ENCODE data around the gene SPECC1. TPM values are rescaled to one million over a fixed set of nuclear protein-coding genes. Genes with fewer than 3 reads are reported as not detected.

Gene SPECC1
- polyA plus RNA-seq, 3 donors: 36.0 to 58.4 (median 50.5) TPM

- WGBS (ENCODE audit: insufficient coverage): 100% methylated on average over 3 of the region's 5 CpGs
- Histone ChIP-seq H3K27ac (ENCODE audit: low read depth in 1 of 2, low read length in 2 of 2) (peak overlapping the region in 1 of 2 donors; percentile 33), H3K79me2 (ENCODE audit: insufficient read depth, low read length) (peaks cover 59% of the 10 kb centered on the region), H4K20me1 (ENCODE audit: insufficient read depth, low read length) (peaks cover 80% of the 10 kb centered on the region), H3K36me3 (replicated peaks in 1 of 2; ENCODE audit: control insufficient read depth in 1 of 2, insufficient read depth in 2 of 2, low read length in 2 of 2) (peaks cover 2 to 82% of the 10 kb centered on the region in 2 donors), H3K27me3 (ENCODE audit: control insufficient read depth in 2 of 2, insufficient read depth in 2 of 2, low read length in 2 of 2) (no peaks in the 10 kb centered on the region), H3K4me3 (replicated peaks in 1 of 3; ENCODE audit: low read depth in 2 of 3, low read length in 3 of 3) (no peak overlapping the region), H2AFZ (ENCODE audit: insufficient read depth, low read depth, low read length, poor library complexity, severe bottlenecking) (no peak overlapping the region), H3K4me1 (ENCODE audit: control insufficient read depth in 1 of 2, insufficient read depth in 2 of 2, low read length in 2 of 2) (peaks cover 9 to 13% of the 10 kb centered on the region in 2 donors), H3K9me3 (replicated peaks in 1 of 2; ENCODE audit: control insufficient read depth in 1 of 2, insufficient read depth in 1 of 2, low read length in 2 of 2) (peaks cover 0 to under 1% of the 10 kb centered on the region in 2 donors), H3K9ac (ENCODE audit: insufficient read depth, low read length, poor library complexity, severe bottlenecking) (no peak overlapping the region), H3K4me2 (replicated peaks; ENCODE audit: extremely low read depth, low read length, poor library complexity, severe bottlenecking) (no peak overlapping the region)
- DNase-seq: no peak
- Mint-ChIP-seq H3K4me3 (no peak overlapping the region), H3K9me3 (peaks cover 0 to 8% (median 2%) of the 10 kb centered on the region in 7 donors), H3K36me3 (peaks cover 42 to 58% of the 10 kb centered on the region in 2 donors), H3K4me1 (peaks cover 15% of the 10 kb centered on the region), H3K27ac (peak overlapping the region in 4 of 7 donors; percentile 16 to 80 (median 56)), H3K27me3 (ENCODE audit: low read depth in 3 of 3) (no peaks in the 10 kb centered on the region)
- TF ChIP-seq, protein P1, sequence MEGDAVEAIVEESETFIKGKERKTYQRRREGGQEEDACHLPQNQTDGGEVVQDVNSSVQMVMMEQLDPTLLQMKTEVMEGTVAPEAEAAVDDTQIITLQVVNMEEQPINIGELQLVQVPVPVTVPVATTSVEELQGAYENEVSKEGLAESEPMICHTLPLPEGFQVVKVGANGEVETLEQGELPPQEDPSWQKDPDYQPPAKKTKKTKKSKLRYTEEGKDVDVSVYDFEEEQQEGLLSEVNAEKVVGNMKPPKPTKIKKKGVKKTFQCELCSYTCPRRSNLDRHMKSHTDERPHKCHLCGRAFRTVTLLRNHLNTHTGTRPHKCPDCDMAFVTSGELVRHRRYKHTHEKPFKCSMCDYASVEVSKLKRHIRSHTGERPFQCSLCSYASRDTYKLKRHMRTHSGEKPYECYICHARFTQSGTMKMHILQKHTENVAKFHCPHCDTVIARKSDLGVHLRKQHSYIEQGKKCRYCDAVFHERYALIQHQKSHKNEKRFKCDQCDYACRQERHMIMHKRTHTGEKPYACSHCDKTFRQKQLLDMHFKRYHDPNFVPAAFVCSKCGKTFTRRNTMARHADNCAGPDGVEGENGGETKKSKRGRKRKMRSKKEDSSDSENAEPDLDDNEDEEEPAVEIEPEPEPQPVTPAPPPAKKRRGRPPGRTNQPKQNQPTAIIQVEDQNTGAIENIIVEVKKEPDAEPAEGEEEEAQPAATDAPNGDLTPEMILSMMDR (IDR thresholded peaks at IDR 0.05): no peak
- intact Hi-C loops (cut with micrococcal nuclease): no loop called here
Observed at GRCh38 chr17:20189302-20189701, 180.1 kb downstream of the SPECC1 start.

DNA sequence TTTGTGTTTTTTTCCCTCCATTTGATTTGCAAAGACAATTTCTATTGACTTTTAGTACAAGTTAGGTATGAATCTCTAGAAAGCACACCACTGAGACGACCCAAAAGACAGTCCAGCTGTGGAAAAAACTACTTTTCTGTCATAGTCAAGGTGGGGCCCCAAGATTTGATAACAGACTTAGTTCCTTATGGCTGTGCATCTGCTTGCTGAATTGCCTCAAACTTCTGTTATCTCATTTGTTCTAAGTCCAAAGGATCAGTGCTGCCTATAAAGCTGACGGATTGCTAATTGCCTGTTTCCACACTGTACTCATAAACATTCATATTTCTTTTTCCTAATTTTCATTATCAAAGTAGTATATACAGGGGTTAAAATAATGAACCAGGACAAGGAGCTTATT lies 180.8 kb downstream of the SPECC1 start:
- Histone ChIP-seq H4K20me1 (ENCODE audit: insufficient read depth, low read length) (peaks cover 76% of the 10 kb centered on the region), H3K4me2 (replicated peaks; ENCODE audit: extremely low read depth, low read length, poor library complexity, severe bottlenecking) (no peak overlapping the region), H3K27me3 (ENCODE audit: control insufficient read depth in 2 of 2, insufficient read depth in 2 of 2, low read length in 2 of 2) (no peaks in the 10 kb centered on the region), H3K36me3 (replicated peaks in 1 of 2; ENCODE audit: control insufficient read depth in 1 of 2, insufficient read depth in 2 of 2, low read length in 2 of 2) (peaks cover 2 to 86% of the 10 kb centered on the region in 2 donors), H3K9ac (ENCODE audit: insufficient read depth, low read length, poor library complexity, severe bottlenecking) (no peak overlapping the region), H3K9me3 (replicated peaks in 1 of 2; ENCODE audit: control insufficient read depth in 1 of 2, insufficient read depth in 1 of 2, low read length in 2 of 2) (peaks cover 4 to 6% of the 10 kb centered on the region in 2 donors), H3K4me1 (ENCODE audit: control insufficient read depth in 1 of 2, insufficient read depth in 2 of 2, low read length in 2 of 2) (peaks cover 5 to 7% of the 10 kb centered on the region in 2 donors), H3K79me2 (ENCODE audit: insufficient read depth, low read length) (peaks cover 58% of the 10 kb centered on the region), H3K27ac (ENCODE audit: low read depth in 1 of 2, low read length in 2 of 2) (peak overlapping the region in 1 of 2 donors; percentile 33), H2AFZ (ENCODE audit: insufficient read depth, low read depth, low read length, poor library complexity, severe bottlenecking) (no peak overlapping the region), H3K4me3 (replicated peaks in 1 of 3; ENCODE audit: low read depth in 2 of 3, low read length in 3 of 3) (no peak overlapping the region)
- Mint-ChIP-seq H3K4me1 (peaks cover 9% of the 10 kb centered on the region), H3K27ac (peak overlapping the region in 1 of 7 donors; percentile 14), H3K36me3 (peaks cover 46 to 64% of the 10 kb centered on the region in 2 donors), H3K27me3 (ENCODE audit: low read depth in 3 of 3) (peaks cover 0 to 2% (median 0%) of the 10 kb centered on the region in 3 donors), H3K9me3 (peaks cover 2 to 12% (median 8%) of the 10 kb centered on the region in 7 donors), H3K4me3 (no peak overlapping the region)
- 90% methylated on average over 1 of the region's 2 CpGs for WGBS (ENCODE audit: insufficient coverage)
- TF ChIP-seq, protein P1 (IDR thresholded peaks at IDR 0.05): no peak
- no peak for DNase-seq
- intact Hi-C loops (cut with micrococcal nuclease): no loop called here
